Upper lobe of left lung (tissue), 6 donors: ENCODE measurements around the gene BCL3. TPM values are rescaled to one million over a fixed set of nuclear protein-coding genes. Genes with fewer than 3 reads are reported as not detected.

ENCODE experiments used
- ATAC-seq, 2 donors: fragments of 200-7000 bp; cut with Tn5 transposase; one replicate each; pipeline ENCODE4 v1.9.1; 2022; ENCODE audit warnings: mild to moderate bottlenecking in 2 of 2, moderate library complexity in 2 of 2; ENCODE audit not compliant: low FRiP score in 2 of 2
- DNase-seq, 2 donors: peaks; one replicate each; pipeline ENCODE4 v3.0.0-alpha.2; 2019 to 2020
- H3K27ac ChIP-seq, 4 donors: fragments of 200-600 bp; sonication (generic); one replicate each; pipeline ENCODE4 v1.5.1; 2016 to 2019
- H3K27me3 ChIP-seq, 4 donors: fragments of 200-600 bp; sonication (generic); one replicate each; pipeline ENCODE4 v1.5.1; 2017 to 2019
- H3K36me3 ChIP-seq, 4 donors: fragments of 200-600 bp; sonication (generic); one replicate each; pipeline ENCODE4 v1.5.1; 2016 to 2019
- H3K4me1 ChIP-seq, 4 donors: fragments of 200-600 bp; sonication (generic); one replicate each; pipeline ENCODE4 v1.5.1; 2018 to 2019
- H3K4me3 ChIP-seq, 4 donors: fragments of 200-600 bp; sonication (generic); one replicate each; pipeline ENCODE4 v1.5.1; 2017 to 2019; ENCODE audit warnings: mild to moderate bottlenecking in 2 of 4, moderate library complexity in 1 of 4
- H3K9me3 ChIP-seq, 4 donors: fragments of 200-600 bp; sonication (generic); one replicate each; pipeline ENCODE4 v1.5.1; 2018 to 2019
- EP300 ChIP-seq, 4 donors: sonication (generic); formaldehyde crosslinking; IDR thresholded peaks; one replicate each; pipeline ENCODE4 v1.5.1; 2017; ENCODE audit warnings: antibody characterized with exemption in 4 of 4, control low read depth in 2 of 4
- POLR2A ChIP-seq, 4 donors: fragments of 450-650 bp; IDR thresholded peaks; one replicate each; pipeline ENCODE4 v1.5.1; 2016 to 2017; ENCODE audit warnings: antibody characterized with exemption in 4 of 4, mild to moderate bottlenecking in 2 of 4
- POLR2AphosphoS5 ChIP-seq, 2 donors: sonication (generic); formaldehyde crosslinking; IDR thresholded peaks; one replicate each; pipeline ENCODE4 v1.5.1; 2017; ENCODE audit warnings: antibody characterized with exemption in 2 of 2
- WGBS, 2 donors: methylation state at CpG; one replicate each; pipeline ENCODE4 v1.1.5; 2017 to 2018; 5-methylcytosine and 5-hydroxymethylcytosine counted together
- total RNA-seq, 6 donors: library from RNA; depleted of rRNA in 4 of 6; stranded (reverse); fragments of >200 nt in 4 of 6; gene quantifications; one replicate each; pipeline versions ENCODE4 v1.1.0 to v1.2.1, GENCODE V29; 2016 to 2021
- TF ChIP-seq, protein P1 (sequence below), 6 experiments: fragments of 450-650 bp in 4 of 6; fragments of 200-600 bp in 2 of 6; sonication (generic) in 2 of 6; IDR thresholded peaks; one replicate each; pipeline ENCODE4 v1.5.1; 2016 to 2019; ENCODE audit warnings: antibody characterized with exemption in 6 of 6
- donor health status: DM: no; HTN: no; CAD: no; lungs with moderate emphysema.
- donor health status: DM: no; HTN: yes; CAD: no; lungs with severe emphysema.

BCL3 gene
- total RNA-seq, 6 donors from 2014 or later, result 31.1 to 114 (median 71.6) TPM

DNA sequence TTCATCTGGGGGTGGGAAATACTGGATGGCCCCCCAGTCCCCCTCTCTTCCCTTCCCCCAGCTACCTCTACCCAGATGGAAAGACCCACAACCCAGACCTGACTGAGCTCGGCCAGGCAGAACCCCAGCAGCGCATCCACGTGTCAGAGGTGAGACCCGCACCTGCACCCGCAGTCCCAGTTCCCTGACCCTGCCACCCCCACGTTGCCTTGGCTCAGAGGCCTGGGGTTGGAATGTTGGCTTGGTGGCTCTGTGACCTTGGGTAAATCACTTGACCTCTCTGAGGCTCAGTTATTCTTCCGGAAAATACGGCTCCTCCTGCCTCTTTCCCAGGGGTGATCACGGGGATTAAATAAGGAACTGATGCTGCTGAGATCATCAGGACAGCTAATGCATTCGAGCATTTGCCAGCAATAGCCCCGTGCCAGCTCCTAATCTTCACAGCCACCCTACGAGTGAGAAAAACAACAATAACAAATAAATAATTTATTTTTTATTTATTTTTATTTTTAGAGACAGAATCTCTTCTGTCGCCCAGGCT, 41.5 kb downstream of the BCL3 start:
- H3K4me3 ChIP-seq, result no peak overlapping the region
- ATAC-seq (no peak), DNase-seq (no peak)
- peaks cover 0 to 3% (median 0%) of the 10 kb centered on the region in 4 donors for H3K4me1 ChIP-seq
- H3K27me3 ChIP-seq, result no peaks in the 10 kb centered on the region
- H3K9me3 ChIP-seq, result no peaks in the 10 kb centered on the region
- whole genome bisulfite sequencing, 2 donors, result 85 to 89% methylated on average over 13 of the region's 13 CpGs
- no peaks in the 10 kb centered on the region for H3K36me3 ChIP-seq
- TF ChIP-seq, protein P1, sequence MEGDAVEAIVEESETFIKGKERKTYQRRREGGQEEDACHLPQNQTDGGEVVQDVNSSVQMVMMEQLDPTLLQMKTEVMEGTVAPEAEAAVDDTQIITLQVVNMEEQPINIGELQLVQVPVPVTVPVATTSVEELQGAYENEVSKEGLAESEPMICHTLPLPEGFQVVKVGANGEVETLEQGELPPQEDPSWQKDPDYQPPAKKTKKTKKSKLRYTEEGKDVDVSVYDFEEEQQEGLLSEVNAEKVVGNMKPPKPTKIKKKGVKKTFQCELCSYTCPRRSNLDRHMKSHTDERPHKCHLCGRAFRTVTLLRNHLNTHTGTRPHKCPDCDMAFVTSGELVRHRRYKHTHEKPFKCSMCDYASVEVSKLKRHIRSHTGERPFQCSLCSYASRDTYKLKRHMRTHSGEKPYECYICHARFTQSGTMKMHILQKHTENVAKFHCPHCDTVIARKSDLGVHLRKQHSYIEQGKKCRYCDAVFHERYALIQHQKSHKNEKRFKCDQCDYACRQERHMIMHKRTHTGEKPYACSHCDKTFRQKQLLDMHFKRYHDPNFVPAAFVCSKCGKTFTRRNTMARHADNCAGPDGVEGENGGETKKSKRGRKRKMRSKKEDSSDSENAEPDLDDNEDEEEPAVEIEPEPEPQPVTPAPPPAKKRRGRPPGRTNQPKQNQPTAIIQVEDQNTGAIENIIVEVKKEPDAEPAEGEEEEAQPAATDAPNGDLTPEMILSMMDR (IDR thresholded peaks at IDR 0.05), result no peak
- no peak for TF ChIP-seq POLR2AphosphoS5 (IDR thresholded peaks at IDR 0.05)
- no peak for TF ChIP-seq POLR2A (IDR thresholded peaks at IDR 0.05)
- no peak for TF ChIP-seq EP300 (IDR thresholded peaks at IDR 0.05)
- H3K27ac ChIP-seq, result no peak overlapping the region

DNA sequence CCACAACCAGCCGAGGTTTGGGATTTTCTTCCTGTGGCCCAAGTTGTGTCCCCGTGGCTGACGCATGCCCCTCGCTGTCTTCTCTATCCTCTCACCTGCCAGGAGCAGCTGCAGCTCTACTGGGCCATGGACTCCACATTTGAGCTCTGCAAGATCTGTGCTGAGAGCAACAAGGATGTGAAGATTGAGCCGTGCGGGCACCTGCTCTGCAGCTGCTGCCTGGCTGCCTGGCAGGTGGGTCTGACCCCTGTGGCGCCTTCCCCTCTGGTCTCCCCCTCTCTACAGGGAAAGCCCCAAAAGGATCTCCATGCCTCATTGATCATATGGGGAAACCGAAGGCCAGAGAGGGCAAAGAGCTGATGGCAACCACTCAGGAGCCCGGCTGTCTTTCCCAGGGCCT, 43.8 kb downstream of the BCL3 start:
- TF ChIP-seq POLR2AphosphoS5 (IDR thresholded peaks at IDR 0.05) (no peak), EP300 (IDR thresholded peaks at IDR 0.05) (no peak), POLR2A (IDR thresholded peaks at IDR 0.05) (no peak)
- TF ChIP-seq, protein P1 (IDR thresholded peaks at IDR 0.05), result no peak
- H3K27ac ChIP-seq, result no peak overlapping the region
- no peak overlapping the region for H3K4me3 ChIP-seq
- H3K4me1 ChIP-seq, result peaks cover 4 to 12% (median 8%) of the 10 kb centered on the region in 4 donors
- H3K9me3 ChIP-seq, result no peaks in the 10 kb centered on the region
- 88 to 96% methylated on average over 5 to 9 of the region's 9 CpGs for WGBS, 2 donors
- no peaks in the 10 kb centered on the region for H3K27me3 ChIP-seq
- no peak for DNase-seq
- H3K36me3 ChIP-seq, result no peaks in the 10 kb centered on the region
- ATAC-seq, result no peak

DNA sequence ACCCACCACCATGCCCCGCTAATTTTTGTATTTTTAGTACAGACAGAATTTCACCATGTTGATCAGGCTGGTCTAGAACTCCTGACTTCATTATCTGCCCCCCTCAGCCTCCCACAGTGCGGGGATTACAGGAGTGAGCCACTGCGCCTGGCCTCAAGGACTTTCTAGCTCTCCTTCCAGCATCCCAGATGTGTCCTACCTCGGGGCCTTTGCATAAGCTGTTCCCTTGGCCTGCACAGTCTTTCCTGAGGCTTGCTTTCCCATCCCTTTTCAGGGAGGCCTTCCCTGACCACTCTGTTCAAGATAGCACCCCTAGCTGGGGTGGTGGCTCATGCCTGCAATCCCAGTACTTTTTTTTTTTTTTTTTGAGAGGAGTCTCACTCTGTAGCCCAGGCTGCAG, 46.1 kb downstream of the BCL3 start:
- Histone ChIP-seq H3K36me3 (no peaks in the 10 kb centered on the region), H3K27me3 (no peaks in the 10 kb centered on the region), H3K4me1 (peaks cover 5 to 12% (median 8%) of the 10 kb centered on the region in 4 donors), H3K9me3 (no peaks in the 10 kb centered on the region), H3K27ac (no peak overlapping the region), H3K4me3 (no peak overlapping the region)
- 92 to 93% methylated on average over 4 of the region's 4 CpGs for WGBS, 2 donors
- no peak for TF ChIP-seq POLR2A (IDR thresholded peaks at IDR 0.05)
- TF ChIP-seq EP300 (IDR thresholded peaks at IDR 0.05), result no peak
- no peak for DNase-seq
- ATAC-seq, result no peak

DNA sequence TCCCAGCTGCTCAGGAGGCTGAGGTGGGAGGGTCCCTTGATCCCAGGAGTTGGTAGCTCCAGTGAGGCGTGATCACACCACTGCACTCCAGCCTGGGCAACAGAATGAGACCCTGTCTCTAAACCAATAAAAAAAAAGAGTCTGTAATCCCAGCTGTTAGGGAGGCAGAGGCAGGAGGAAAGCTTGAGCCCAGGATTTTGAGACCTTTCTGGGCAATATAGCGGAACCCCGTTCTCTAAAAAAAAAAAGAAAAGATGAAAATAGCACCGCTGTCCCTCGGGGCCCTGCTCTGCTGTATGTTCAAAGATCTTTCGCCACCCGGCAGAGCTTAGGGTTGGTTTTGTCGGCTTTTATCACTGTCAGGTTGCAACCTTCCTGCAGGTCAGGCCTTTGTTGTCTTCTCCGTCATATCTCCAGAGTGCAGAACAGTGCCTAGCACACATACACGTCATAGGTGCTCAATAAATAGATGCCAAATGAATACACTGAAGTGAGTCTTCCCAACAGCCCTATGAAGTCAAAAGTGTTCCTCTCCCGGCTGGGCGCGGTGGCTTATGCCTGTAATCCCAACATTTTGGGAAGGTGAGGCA, 47.0 kb downstream of the BCL3 start:
- Histone ChIP-seq H3K4me3 (no peak overlapping the region), H3K27me3 (no peaks in the 10 kb centered on the region), H3K36me3 (no peaks in the 10 kb centered on the region), H3K27ac (peak overlapping the region in 2 of 4 donors; percentile 81 to 83), H3K4me1 (peaks cover 9 to 17% (median 12%) of the 10 kb centered on the region in 4 donors), H3K9me3 (no peaks in the 10 kb centered on the region)
- DNase-seq (no peak), ATAC-seq (no peak)
- WGBS, 2 donors, result 89 to 93% methylated on average over 13 of the region's 13 CpGs
- TF ChIP-seq EP300 (IDR thresholded peaks at IDR 0.05) (no peak), POLR2AphosphoS5 (IDR thresholded peaks at IDR 0.05) (no peak), POLR2A (IDR thresholded peaks at IDR 0.05) (no peak)
- TF ChIP-seq, protein P1 (IDR thresholded peaks at IDR 0.05), result no peak

DNA sequence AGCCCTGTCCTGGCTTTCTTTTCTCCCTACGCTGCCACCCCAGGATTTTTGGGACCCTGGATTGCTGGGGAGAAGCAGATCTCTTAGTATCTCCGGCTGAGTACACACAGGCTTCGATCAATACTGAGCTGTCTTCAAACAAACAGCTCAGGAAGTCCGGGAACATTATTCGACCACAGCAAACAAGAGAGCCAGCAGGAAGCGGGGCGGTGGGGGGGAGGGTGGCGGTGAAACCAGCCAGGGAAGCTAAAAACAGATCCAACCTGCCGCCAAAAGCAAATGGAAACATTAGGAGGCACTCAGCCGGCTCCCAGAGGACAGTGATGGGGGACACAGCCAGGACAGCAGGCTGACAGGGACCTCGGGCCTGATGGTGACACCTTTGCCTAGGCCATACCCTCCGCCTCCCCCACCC, 48.2 kb downstream of the BCL3 start:
- peak overlapping the region; percentile 45 to 83 (median 77) for H3K27ac ChIP-seq
- H3K36me3 ChIP-seq, result no peaks in the 10 kb centered on the region
- TF ChIP-seq, protein P1 (IDR thresholded peaks at IDR 0.05), result no peak
- TF ChIP-seq POLR2AphosphoS5 (IDR thresholded peaks at IDR 0.05), result no peak
- no peak for TF ChIP-seq EP300 (IDR thresholded peaks at IDR 0.05)
- no peak for TF ChIP-seq POLR2A (IDR thresholded peaks at IDR 0.05)
- peaks cover 12 to 19% (median 15%) of the 10 kb centered on the region in 4 donors for H3K4me1 ChIP-seq
- DNase-seq (no peak), ATAC-seq (no peak)
- H3K27me3 ChIP-seq, result no peaks in the 10 kb centered on the region
- 18 to 33% methylated on average over 12 of the region's 12 CpGs for WGBS, 2 donors
- no peaks in the 10 kb centered on the region for H3K9me3 ChIP-seq
- no peak overlapping the region for H3K4me3 ChIP-seq
